Measurements from ENCODE around the gene FBXO45. TPM values are rescaled to one million over a fixed set of nuclear protein-coding genes. Genes with fewer than 3 reads are reported as not detected.
"Not testable (repeated sequence)": the region's sequence is repeated elsewhere in the genome, so short reads cannot be mapped to it uniquely, and the experiment has no call there.

FBXO45 gene
- total and polyA plus RNA-seq, 5 experiments from 2014 or later, result 1.7 to 4.7 (median 2.9) TPM

DNA sequence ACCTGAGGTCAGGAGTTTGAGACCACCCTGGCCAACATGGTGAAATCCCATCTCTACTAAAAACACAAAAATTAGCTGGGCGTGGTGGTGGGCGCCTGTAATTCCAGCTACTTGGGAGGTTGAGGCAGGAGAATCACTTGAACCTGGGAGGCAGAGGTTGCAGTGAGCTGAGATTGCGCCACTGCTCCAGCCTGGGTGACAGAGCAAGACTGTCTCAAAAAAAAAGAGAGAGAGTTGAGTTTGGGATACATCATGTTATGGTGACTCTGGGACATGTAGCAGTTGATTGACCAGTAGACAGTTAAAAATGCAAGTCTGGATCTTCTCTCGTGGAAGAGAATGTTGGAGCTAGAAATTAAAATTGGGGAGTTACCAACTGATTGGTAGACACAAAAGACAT, 69.5 kb downstream of the FBXO45 start:
- not testable (repeated sequence) for H3K9me3 Mint-ChIP-seq, H3K27me3 Mint-ChIP-seq, H3K36me3 Mint-ChIP-seq, ATAC-seq
- peaks cover 18 to 81% (median 69%) of the 10 kb centered on the region in 4 donors for H3K4me1 Mint-ChIP-seq
- POLR2A ChIA-PET, result interaction anchor here (1.0 to 2.2 kb wide), 3 partner anchors 29 to 304 kb away, joined by 3 to 10 read pairs (median 4); partner anchors contain the start of gene NCBP2
- H3K4me3 Mint-ChIP-seq, result peak overlapping the region in 4 of 10 donors; percentile 15 to 55 (median 40)
- DNase-seq, result peak in 1 of 10 donors; percentile 4
- peak overlapping the region in 7 of 10 donors; percentile 29 to 87 (median 65) for H3K27ac Mint-ChIP-seq

Other genes with a start within 250 kb of the FBXO45 start
- under 1 TPM in 1 of 2 experiments, not detected in 1; 0.66 TPM for gene TM4SF19, start 230.3 kb upstream of the FBXO45 start, total RNA-seq
- 1 to 10 TPM in 1 of 3 donors, under 1 TPM in 1, not detected in 1; 0.09 to 1.6 TPM for gene TM4SF19, start 230.3 kb upstream of the FBXO45 start, polyA plus RNA-seq
- 10 to 100 TPM; 77.0 to 88.4 TPM for gene UBXN7, start 136.2 kb upstream of the FBXO45 start, total RNA-seq
- 10 to 100 TPM; 27.3 to 29.6 (median 28.5) TPM for gene UBXN7, start 136.2 kb upstream of the FBXO45 start, polyA plus RNA-seq
- 10 to 100 TPM; 56.0 to 56.5 TPM for gene RNF168, start 64.9 kb upstream of the FBXO45 start, total RNA-seq
- gene RNF168, start 64.9 kb upstream of the FBXO45 start, polyA plus RNA-seq, result 1 to 10 TPM; 7.7 to 9.2 (median 8.4) TPM
- gene SMCO1, start 53.3 kb upstream of the FBXO45 start, total RNA-seq, result not detected
- gene SMCO1, start 53.3 kb upstream of the FBXO45 start, polyA plus RNA-seq, result not detected
- gene WDR53, start 106 bp upstream of the FBXO45 start, total RNA-seq, result 10 to 100 TPM; 19.4 to 23.0 TPM
- 10 to 100 TPM; 11.8 to 17.4 (median 12.6) TPM for gene WDR53, start 106 bp upstream of the FBXO45 start, polyA plus RNA-seq
- gene NRROS, start 71.0 kb downstream of the FBXO45 start, total RNA-seq, result 1 to 10 TPM; 3.4 to 4.1 TPM
- gene NRROS, start 71.0 kb downstream of the FBXO45 start, polyA plus RNA-seq, result under 1 TPM; 0.29 to 0.92 (median 0.87) TPM
- 1 to 10 TPM; 4.6 to 5.1 TPM for gene CEP19, start 143.6 kb downstream of the FBXO45 start, total RNA-seq
- gene CEP19, start 143.6 kb downstream of the FBXO45 start, polyA plus RNA-seq, result 1 to 10 TPM; 4.4 to 6.9 (median 4.6) TPM
- gene PIGX, start 143.7 kb downstream of the FBXO45 start, total RNA-seq, result 10 to 100 TPM; 15.6 to 16.2 TPM
- gene PIGX, start 143.7 kb downstream of the FBXO45 start, polyA plus RNA-seq, result 10 to 100 TPM; 28.9 to 32.6 (median 32.1) TPM
- 10 to 100 TPM; 76.6 to 81.0 TPM for gene PAK2, start 171.2 kb downstream of the FBXO45 start, total RNA-seq
- gene PAK2, start 171.2 kb downstream of the FBXO45 start, polyA plus RNA-seq, result 10 to 100 TPM; 28.4 to 30.3 (median 30.1) TPM

All from naive thymus-derived CD8-positive, alpha-beta T cell (primary cell).